Sigmoid colon (tissue), 4 donors: ENCODE results near the gene CNPY4.

Experiments used
- CTCF ChIP-seq, 4 experiments: fragments of 450-650 bp in 3 of 4; fragments of 200-600 bp in 1 of 4; IDR thresholded peaks; one replicate each; pipeline ENCODE4 v1.5.1; 2016 to 2019; ENCODE audit warnings: antibody characterized with exemption in 4 of 4, mild to moderate bottlenecking in 3 of 4, moderate library complexity in 2 of 4
- POLR2A ChIP-seq, 2 donors: fragments of 450-650 bp; IDR thresholded peaks; one replicate each; pipeline ENCODE4 v1.6.1; 2016; ENCODE audit warnings: antibody characterized with exemption in 2 of 2, mild to moderate bottlenecking in 2 of 2, moderate library complexity in 2 of 2
- POLR2AphosphoS5 ChIP-seq, 4 donors: sonication (generic); formaldehyde crosslinking; IDR thresholded peaks; one replicate each; pipeline ENCODE4 v1.6.1; 2017; ENCODE audit warnings: antibody characterized with exemption in 4 of 4

- TF ChIP-seq POLR2A (IDR thresholded peaks at IDR 0.05) (no peak), CTCF (IDR thresholded peaks at IDR 0.05) (no peak), POLR2AphosphoS5 (IDR thresholded peaks at IDR 0.05) (no peak)
Measured at GRCh38 chr7:100120733-100121036, 1.3 kb downstream of the CNPY4 start.
